GM12873 (cell line): ENCODE data around the gene AP2M1.

Experiments
- TF ChIP-seq, protein P1 (sequence below): IDR thresholded peaks from 2 replicates; pipeline ENCODE4 v1.5.1; 2012; ENCODE audit warnings: low read depth, mild to moderate bottlenecking, moderate library complexity, low read length, control low read depth; ENCODE audit not compliant: insufficient read depth; ENCODE audit errors: missing control alignments

Gene AP2M1

DNA sequence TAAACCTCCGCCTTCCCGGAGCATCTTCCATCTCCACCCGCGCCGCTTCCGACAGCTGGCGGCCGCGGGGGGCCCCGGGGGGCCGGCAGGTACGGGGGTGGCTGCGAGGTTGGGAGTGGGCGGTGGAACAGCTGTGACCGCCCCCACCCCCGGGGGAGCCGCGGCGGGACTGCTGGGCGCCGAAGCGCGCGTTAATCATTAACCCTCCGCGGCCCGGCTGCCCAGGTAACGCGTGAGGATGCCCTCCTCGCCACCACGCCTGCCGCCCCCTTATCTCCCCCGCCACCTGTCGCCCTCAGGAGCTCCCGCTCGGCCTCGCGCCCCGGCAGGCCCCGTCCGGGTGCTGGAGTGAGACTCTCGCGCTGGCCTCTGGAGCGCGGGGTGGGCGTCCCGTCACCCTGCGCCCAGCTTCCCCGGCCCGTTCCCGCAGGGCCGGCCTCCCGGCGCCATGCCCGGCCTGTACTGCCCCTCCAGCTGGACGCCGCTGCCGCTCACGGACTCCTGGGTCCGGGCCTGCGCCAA lies 55.5 kb downstream of the AP2M1 start:
- TF ChIP-seq, protein P1, sequence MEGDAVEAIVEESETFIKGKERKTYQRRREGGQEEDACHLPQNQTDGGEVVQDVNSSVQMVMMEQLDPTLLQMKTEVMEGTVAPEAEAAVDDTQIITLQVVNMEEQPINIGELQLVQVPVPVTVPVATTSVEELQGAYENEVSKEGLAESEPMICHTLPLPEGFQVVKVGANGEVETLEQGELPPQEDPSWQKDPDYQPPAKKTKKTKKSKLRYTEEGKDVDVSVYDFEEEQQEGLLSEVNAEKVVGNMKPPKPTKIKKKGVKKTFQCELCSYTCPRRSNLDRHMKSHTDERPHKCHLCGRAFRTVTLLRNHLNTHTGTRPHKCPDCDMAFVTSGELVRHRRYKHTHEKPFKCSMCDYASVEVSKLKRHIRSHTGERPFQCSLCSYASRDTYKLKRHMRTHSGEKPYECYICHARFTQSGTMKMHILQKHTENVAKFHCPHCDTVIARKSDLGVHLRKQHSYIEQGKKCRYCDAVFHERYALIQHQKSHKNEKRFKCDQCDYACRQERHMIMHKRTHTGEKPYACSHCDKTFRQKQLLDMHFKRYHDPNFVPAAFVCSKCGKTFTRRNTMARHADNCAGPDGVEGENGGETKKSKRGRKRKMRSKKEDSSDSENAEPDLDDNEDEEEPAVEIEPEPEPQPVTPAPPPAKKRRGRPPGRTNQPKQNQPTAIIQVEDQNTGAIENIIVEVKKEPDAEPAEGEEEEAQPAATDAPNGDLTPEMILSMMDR: no peak

DNA sequence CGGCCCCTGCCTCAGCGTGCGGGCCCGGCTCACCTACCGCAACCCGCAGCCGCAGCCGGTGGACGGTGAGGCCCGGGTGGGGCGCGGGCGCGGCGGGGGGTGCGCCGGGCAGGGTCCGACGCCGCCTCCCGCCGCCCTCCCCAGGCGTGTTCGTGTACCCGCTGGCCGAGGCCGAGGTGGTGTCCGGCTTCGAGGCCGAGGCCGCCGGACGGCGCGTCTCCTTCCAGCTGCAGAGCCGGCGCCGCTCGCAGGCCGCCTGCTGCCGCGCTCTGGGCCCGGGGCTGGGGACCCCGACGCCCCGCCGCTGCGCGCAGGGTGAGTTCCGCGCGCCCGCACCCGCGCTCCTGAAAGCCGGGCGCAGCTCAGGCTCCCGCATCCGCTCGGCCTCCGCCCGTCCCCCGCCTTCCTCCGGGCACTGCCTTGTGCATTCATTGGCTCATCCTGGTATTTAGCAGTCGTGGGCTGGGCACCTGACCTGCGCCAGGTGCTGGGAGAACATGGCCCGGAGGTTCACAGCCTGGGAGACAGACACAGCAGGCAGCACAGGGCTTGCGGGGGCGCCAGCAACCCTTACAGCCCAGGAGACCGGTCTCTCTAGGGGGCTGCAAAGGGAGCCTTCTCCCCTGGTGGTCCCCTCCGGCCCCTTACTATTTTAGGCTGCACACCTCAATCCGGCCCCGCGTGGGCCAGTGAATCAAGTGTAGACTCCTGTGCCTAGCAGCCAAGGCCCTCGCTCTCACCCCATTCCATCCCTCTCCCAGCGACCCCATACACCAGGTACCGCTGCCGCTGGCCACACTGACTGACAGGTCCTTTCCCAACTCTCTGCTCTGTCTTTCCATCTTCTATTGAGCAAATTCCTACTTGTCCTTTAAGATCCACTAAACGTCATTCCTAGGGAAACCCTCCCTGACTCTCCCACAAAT lies 56.2 kb downstream of the AP2M1 start:
- TF ChIP-seq, protein P1: no peak

DNA sequence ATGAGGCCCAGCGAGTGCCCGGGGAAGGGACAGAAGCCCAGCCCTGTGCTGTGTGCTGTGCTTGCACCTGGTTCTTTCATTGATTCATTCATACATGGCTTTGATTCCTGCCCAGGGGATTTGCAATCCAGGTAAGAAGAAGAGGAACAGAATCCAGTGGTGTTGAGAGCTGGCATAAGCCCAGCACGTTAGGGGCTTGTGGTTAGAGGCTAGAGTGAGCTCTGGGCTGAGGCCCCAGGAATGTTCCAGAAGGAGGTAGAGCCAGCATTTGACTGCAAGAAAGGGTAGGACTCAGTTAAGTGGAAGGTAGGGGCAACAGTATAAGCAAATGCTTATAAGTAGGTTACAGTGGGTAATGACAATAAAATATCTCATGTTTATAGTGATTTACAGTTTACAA lies 57.0 kb downstream of the AP2M1 start:
- TF ChIP-seq, protein P1: no peak

DNA sequence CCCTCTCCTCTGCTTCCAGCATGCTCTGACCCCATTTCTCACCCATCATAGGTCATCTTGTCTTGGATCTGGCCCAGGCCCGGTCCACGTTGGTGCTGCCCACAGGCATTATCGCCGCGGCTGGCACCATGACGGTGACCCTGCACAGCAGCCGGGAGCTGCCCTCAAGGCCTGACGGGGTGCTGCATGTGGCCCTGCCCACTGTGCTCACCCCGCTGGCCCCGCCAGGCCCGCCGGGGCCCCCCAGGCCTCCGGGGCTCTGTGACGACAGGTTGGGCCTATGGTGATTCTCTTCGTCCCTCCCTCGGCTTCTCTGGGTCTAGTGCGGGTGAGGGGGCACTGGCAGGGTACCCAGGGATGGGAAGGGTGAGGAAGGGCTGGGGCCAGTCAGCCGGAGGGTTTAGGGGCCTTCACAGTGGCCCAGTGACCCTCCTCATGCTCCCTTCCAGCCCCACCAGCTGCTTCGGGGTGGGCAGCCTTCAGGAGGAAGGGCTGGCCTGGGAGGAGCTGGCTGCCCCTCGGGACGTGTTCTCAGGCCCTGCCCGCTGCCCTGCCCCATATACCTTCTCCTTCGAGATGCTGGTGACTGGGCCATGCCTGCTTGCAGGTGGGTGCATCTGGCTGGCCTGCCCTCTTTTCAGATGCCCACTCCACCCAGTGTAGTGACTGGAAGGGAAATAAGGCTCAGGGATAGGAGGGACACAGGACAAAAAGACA lies 58.6 kb downstream of the AP2M1 start:
- TF ChIP-seq, protein P1: no peak
